Gastroesophageal sphincter (tissue), 4 donors: ENCODE results near the gene FBF1. TPM values are rescaled to one million over a fixed set of nuclear protein-coding genes. Genes with fewer than 3 reads are reported as not detected.

Experiments
- ATAC-seq: fragments of 150-250 bp; one replicate; pipeline ENCODE4 v1.9.1; 2016; ENCODE audit warnings: mild to moderate bottlenecking, moderate library complexity
- H3K27ac ChIP-seq, 4 donors: fragments of 200-600 bp; sonication (generic) in 3 of 4; 1 replicate in 3 of 4; 2 replicates in 1 of 4; pipeline ENCODE4 v1.5.1; 2016 to 2019
- H3K27me3 ChIP-seq: fragments of 200-600 bp; sonication (generic); one replicate; pipeline ENCODE4 v1.5.1; 2019
- H3K36me3 ChIP-seq, 2 donors: fragments of 200-600 bp; sonication (generic); one replicate each; pipeline ENCODE4 v1.5.1; 2019; ENCODE audit warnings: control low read depth in 1 of 2
- H3K4me1 ChIP-seq, 3 donors: fragments of 200-600 bp; sonication (generic); 1 replicate in 2 of 3; 2 replicates in 1 of 3; pipeline ENCODE4 v1.5.1; 2016 to 2019; ENCODE audit warnings: control low read depth in 2 of 3
- H3K4me3 ChIP-seq, 2 donors: fragments of 200-600 bp; sonication (generic); one replicate each; pipeline ENCODE4 v1.5.1; 2019; ENCODE audit warnings: mild to moderate bottlenecking in 1 of 2, moderate library complexity in 1 of 2
- H3K9me3 ChIP-seq, 3 donors: fragments of 200-600 bp; sonication (generic); one replicate each; pipeline ENCODE4 v1.5.1; 2017 to 2019; ENCODE audit warnings: control low read depth in 2 of 3
- CTCF ChIP-seq, 4 experiments: fragments of 200-600 bp in 2 of 4; fragments of 450-650 bp in 2 of 4; sonication (generic) in 1 of 4; IDR thresholded peaks; one replicate each; pipeline ENCODE4 v1.5.1; 2017 to 2019; ENCODE audit warnings: antibody characterized with exemption in 4 of 4, mild to moderate bottlenecking in 2 of 4, moderate library complexity in 2 of 4
- EP300 ChIP-seq: sonication (generic); formaldehyde crosslinking; IDR thresholded peaks from one replicate; pipeline ENCODE4 v1.6.1; 2017; ENCODE audit warnings: antibody characterized with exemption, mild to moderate bottlenecking
- POLR2A ChIP-seq, 2 donors: fragments of 450-650 bp; IDR thresholded peaks; one replicate each; pipeline ENCODE4 v1.6.1; 2017; ENCODE audit warnings: antibody characterized with exemption in 2 of 2, mild to moderate bottlenecking in 2 of 2, moderate library complexity in 1 of 2
- POLR2AphosphoS5 ChIP-seq: sonication (generic); formaldehyde crosslinking; IDR thresholded peaks from one replicate; pipeline ENCODE4 v1.6.1; 2017; ENCODE audit warnings: antibody characterized with exemption
- WGBS, 2 donors: methylation state at CpG; one replicate each; pipeline ENCODE4 v1.1.5; 2018; ENCODE audit warnings: low coverage in 1 of 2; 5-methylcytosine and 5-hydroxymethylcytosine counted together
- total RNA-seq, 4 donors: library from RNA; depleted of rRNA; stranded (reverse); fragments of >200 nt; gene quantifications; one replicate each; pipeline ENCODE4 v1.1.0, GENCODE V29; 2016

The FBF1 gene
- total RNA-seq, 4 donors from 2014 or later, result 4.6 to 20.2 (median 7.7) TPM

DNA sequence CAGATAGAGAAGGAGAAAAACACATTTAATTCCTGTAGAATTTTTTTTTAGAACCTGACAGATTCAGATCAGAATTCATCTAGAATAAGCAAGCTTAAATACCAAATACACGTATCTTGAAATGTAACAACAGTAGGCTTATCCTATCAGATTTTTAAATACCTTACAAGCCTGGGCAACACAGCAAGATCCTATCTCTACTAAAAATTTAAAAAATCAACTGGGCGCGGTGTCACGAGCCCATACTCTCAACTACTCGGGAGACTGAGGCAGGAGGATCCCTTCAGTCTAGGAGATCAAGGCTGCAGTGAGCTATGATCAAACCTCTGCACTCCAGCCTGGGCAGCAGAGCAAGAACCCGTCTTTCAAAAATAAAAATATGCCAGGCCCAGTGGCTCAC lies 24.6 kb upstream of the FBF1 start:
- TF ChIP-seq POLR2AphosphoS5, result no peak
- no peak for TF ChIP-seq POLR2A (IDR thresholded peaks at IDR 0.05)
- TF ChIP-seq CTCF (IDR thresholded peaks at IDR 0.05), result no peak
- WGBS, 2 donors, result 87 to 100% methylated on average over 1 to 6 of the region's 6 CpGs
- ATAC-seq, result no peak

GRCh38 chr17:75959839-75960511 lies 19.1 kb upstream of the FBF1 start:
- TF ChIP-seq EP300 (no peak), POLR2A (IDR thresholded peaks at IDR 0.05) (no peak)
- H3K4me3 ChIP-seq, result no peak overlapping the region
- no peaks in the 10 kb centered on the region for H3K4me1 ChIP-seq
- no peaks in the 10 kb centered on the region for H3K27me3 ChIP-seq
- WGBS, 2 donors, result 90 to 97% methylated on average over 3 to 7 of the region's 11 CpGs
- no peak overlapping the region for H3K27ac ChIP-seq
- no peaks in the 10 kb centered on the region for H3K9me3 ChIP-seq
- no peak for ATAC-seq
- peaks cover 0 to 34% of the 10 kb centered on the region in 2 donors for H3K36me3 ChIP-seq

More for the DNA sequence above, 24.6 kb upstream of the FBF1 start:
- peaks cover 0 to 10% of the 10 kb centered on the region in 2 donors for H3K36me3 ChIP-seq
- no peaks in the 10 kb centered on the region for H3K27me3 ChIP-seq
- H3K4me3 ChIP-seq, result no peak overlapping the region
- no peaks in the 10 kb centered on the region for H3K9me3 ChIP-seq
- no peak overlapping the region for H3K27ac ChIP-seq
- no peaks in the 10 kb centered on the region for H3K4me1 ChIP-seq

- TF ChIP-seq CTCF (IDR thresholded peaks at IDR 0.05) (no peak), POLR2AphosphoS5 (no peak), EP300 (no peak), POLR2A (IDR thresholded peaks at IDR 0.05) (no peak)
- Histone ChIP-seq H3K9me3 (no peaks in the 10 kb centered on the region), H3K27me3 (no peaks in the 10 kb centered on the region), H3K36me3 (peaks cover 0 to 42% of the 10 kb centered on the region in 2 donors), H3K4me1 (no peaks in the 10 kb centered on the region), H3K4me3 (no peak overlapping the region), H3K27ac (no peak overlapping the region)
- 60 to 74% methylated on average over 8 of the region's 8 CpGs for WGBS, 2 donors
- ATAC-seq, result no peak
These were observed 18.4 kb upstream of the FBF1 start for GRCh38 chr17:75959051-75959838.

DNA sequence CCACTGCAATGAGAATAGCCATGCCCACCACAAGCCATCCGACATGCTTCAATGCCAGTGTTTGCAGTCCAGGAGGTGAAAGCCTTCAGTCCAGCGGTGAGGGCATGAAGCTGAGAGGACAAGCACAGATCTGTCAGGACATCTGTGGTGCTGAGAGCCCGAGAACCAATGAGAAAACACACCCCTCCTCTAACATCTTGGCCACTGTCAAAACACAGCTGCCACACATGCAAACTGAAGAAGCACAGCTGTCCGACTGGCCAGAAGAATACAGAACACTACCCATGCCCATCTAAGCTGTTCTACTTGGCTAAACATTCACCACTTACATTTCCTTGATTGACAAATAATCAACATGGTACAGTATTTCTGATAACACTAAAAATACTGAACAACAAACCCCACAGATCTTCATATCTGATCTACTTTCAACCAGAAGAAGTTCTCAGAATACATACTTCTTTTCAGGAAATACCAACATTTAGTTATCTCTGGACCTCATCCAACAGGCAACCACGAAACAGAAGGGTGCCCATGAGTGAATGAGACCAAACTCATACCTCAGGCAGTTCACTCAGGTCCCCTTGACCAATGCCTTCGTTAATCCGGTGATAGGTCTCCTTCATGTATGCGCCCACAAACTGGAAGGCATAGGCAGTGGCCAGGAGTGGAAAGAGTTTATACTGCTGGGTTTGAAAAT lies 10.2 kb upstream of the FBF1 start:
- Histone ChIP-seq H3K9me3 (no peaks in the 10 kb centered on the region), H3K4me1 (no peaks in the 10 kb centered on the region), H3K27me3 (no peaks in the 10 kb centered on the region), H3K36me3 (peaks cover 0 to 99% of the 10 kb centered on the region in 2 donors), H3K27ac (no peak overlapping the region), H3K4me3 (no peak overlapping the region)
- TF ChIP-seq POLR2AphosphoS5 (no peak), EP300 (no peak)
- ATAC-seq, result no peak
- WGBS, 2 donors, result 65 to 76% methylated on average over 5 of the region's 8 CpGs

DNA sequence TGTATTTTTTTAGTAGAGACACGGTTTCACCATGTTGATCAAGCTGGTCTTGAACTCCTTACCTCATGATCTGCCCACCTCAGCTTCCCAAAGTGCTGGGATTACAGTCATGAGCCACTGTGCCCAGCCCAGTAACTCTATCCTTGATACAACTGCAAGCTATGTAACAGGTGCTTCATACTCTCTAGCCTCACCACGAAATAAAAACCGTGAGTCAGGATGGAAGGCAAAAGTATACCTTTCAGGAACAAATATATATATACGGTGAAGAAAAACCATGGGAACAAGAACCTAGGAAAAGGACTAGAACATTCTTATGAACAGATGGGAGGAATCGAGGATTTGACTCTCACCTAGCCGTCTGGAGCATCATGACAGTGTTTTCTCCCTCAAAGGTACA lies 9.6 kb upstream of the FBF1 start:
- H3K36me3 ChIP-seq, result peaks cover 0 to 100% of the 10 kb centered on the region in 2 donors
- H3K27me3 ChIP-seq, result no peaks in the 10 kb centered on the region
- H3K27ac ChIP-seq, result no peak overlapping the region
- no peaks in the 10 kb centered on the region for H3K4me1 ChIP-seq
- 68 to 82% methylated on average over 5 to 6 of the region's 6 CpGs for WGBS, 2 donors
- no peaks in the 10 kb centered on the region for H3K9me3 ChIP-seq
- no peak for ATAC-seq
- H3K4me3 ChIP-seq, result no peak overlapping the region
- TF ChIP-seq POLR2A (IDR thresholded peaks at IDR 0.05) (no peak), EP300 (no peak), POLR2AphosphoS5 (no peak), CTCF (IDR thresholded peaks at IDR 0.05) (no peak)
